HepG2 (cell line): ENCODE data around the gene MTFR1L. TPM values are rescaled to one million over a fixed set of nuclear protein-coding genes. Genes with fewer than 3 reads are reported as not detected.

ENCODE experiments used
- AGO1 ChIP-seq: fragments of 200-400 bp; formaldehyde crosslinking; IDR thresholded peaks from 2 replicates; pipeline ENCODE4 v1.6.1; 2017; ENCODE audit warnings: mild to moderate bottlenecking, low read depth, low read length, moderate library complexity; ENCODE audit not compliant: poor library complexity, severe bottlenecking
- AGO2 ChIP-seq: fragments of 200-400 bp; formaldehyde crosslinking; optimal IDR thresholded peaks from 2 replicates; pipeline ENCODE3; 2017; ENCODE audit warnings: mild to moderate bottlenecking, low read depth, low read length, moderate library complexity
- CTCF ChIP-seq: sonication (generic); formaldehyde crosslinking; IDR thresholded peaks from 2 replicates; pipeline ENCODE4 v1.5.0; 2020; ENCODE audit warnings: mild to moderate bottlenecking, missing genetic modification reagents, moderate library complexity
- FIP1L1 ChIP-seq: fragments of 200-400 bp; formaldehyde crosslinking; IDR thresholded peaks from 2 replicates; pipeline ENCODE4 v1.6.1; 2018; ENCODE audit warnings: low read depth, mild to moderate bottlenecking, low read length, moderate library complexity, borderline replicate concordance; ENCODE audit not compliant: insufficient read depth
- FOXA3 ChIP-seq: IDR thresholded peaks from 2 replicates; pipeline ENCODE4 v1.6.1; 2016; ENCODE audit warnings: missing genetic modification reagents, missing compliant biosample characterization
- GATAD2A ChIP-seq: IDR thresholded peaks from 2 replicates; pipeline ENCODE4 v1.6.1; 2016
- MEF2D ChIP-seq: sonication (generic); formaldehyde crosslinking; IDR thresholded peaks from 2 replicates; pipeline ENCODE4 v1.5.1; 2020; ENCODE audit warnings: mild to moderate bottlenecking, missing genetic modification reagents
- PTBP1 ChIP-seq: fragments of 200-400 bp; formaldehyde crosslinking; IDR thresholded peaks from 2 replicates; pipeline ENCODE4 v1.6.1; 2018; ENCODE audit warnings: low read length, low read depth; ENCODE audit not compliant: poor library complexity, severe bottlenecking
- SRF ChIP-seq: IDR thresholded peaks from 2 replicates; pipeline ENCODE4 v1.6.1; 2011; ENCODE audit warnings: mild to moderate bottlenecking, low read depth, low read length, moderate library complexity
- YY1 ChIP-seq: IDR thresholded peaks from 2 replicates; pipeline ENCODE4 v1.6.1; 2011; ENCODE audit warnings: low read length, low read depth, moderate library complexity, mild to moderate bottlenecking; ENCODE audit not compliant: insufficient read depth, insufficient replicate concordance
- ZBTB25 ChIP-seq: IDR thresholded peaks from 2 replicates; pipeline ENCODE4 v1.6.1; 2018; ENCODE audit warnings: missing genetic modification reagents
- ZEB1 ChIP-seq: IDR thresholded peaks from 2 replicates; pipeline ENCODE4 v1.6.1; 2012; ENCODE audit warnings: mild to moderate bottlenecking, low read depth, inconsistent platforms; ENCODE audit not compliant: insufficient replicate concordance
- ZFP36 ChIP-seq: fragments of 150-350 bp; IDR thresholded peaks from 2 replicates; pipeline ENCODE4 v1.6.1; 2018; ENCODE audit warnings: borderline replicate concordance, low read length, low read depth; ENCODE audit not compliant: partially characterized antibody
- ZNF383 ChIP-seq: sonication (generic); formaldehyde crosslinking; IDR thresholded peaks from 2 replicates; pipeline ENCODE4 v1.4.0; 2020; ENCODE audit warnings: missing genetic modification reagents, mild to moderate bottlenecking, borderline replicate concordance
- ZNF761 ChIP-seq: sonication (generic); formaldehyde crosslinking; conservative IDR thresholded peaks from 2 replicates; pipeline ENCODE4 v1.4.0; 2020; ENCODE audit warnings: mild to moderate bottlenecking, missing genetic modification reagents
- ZNF816 ChIP-seq: sonication (generic); formaldehyde crosslinking; IDR thresholded peaks from 2 replicates; pipeline ENCODE4 v1.8.0; 2022; ENCODE audit warnings: missing genetic modification reagents, mild to moderate bottlenecking, borderline replicate concordance
- ZNF83 ChIP-seq: sonication (generic); formaldehyde crosslinking; IDR thresholded peaks from 2 replicates; pipeline ENCODE4 v1.4.0; 2020; ENCODE audit warnings: missing genetic modification reagents, mild to moderate bottlenecking, borderline replicate concordance
- polyA plus RNA-seq, 8 experiments: library from polyadenylated mRNA; depleted of rRNA in 3 of 8; stranded (reverse) in 7 of 8; unstranded in 1 of 8; fragments of >200 nt; fragmentation: Illumina TruSeq in 4 of 8; extraction: Trizol in 4 of 8; gene quantifications; 2 replicates each; pipeline versions ENCODE4 v1.2.1 to v1.2.3, GENCODE V29; 2011 to 2016; ENCODE audit warnings: low read depth in 4 of 8, missing spikeins in 1 of 8, mixed read lengths in 1 of 8; ENCODE audit not compliant: insufficient read depth in 1 of 8
- total RNA-seq, 5 experiments: library from RNA; depleted of rRNA; stranded (reverse); fragments of >200 nt; fragmentation: Illumina TruSeq; extraction: Trizol; gene quantifications; 2 replicates each; pipeline ENCODE4 v1.2.3, GENCODE V29; 2016; ENCODE audit warnings: low read depth in 1 of 5

Gene MTFR1L
- total and polyA plus RNA-seq, 2 of the 13 experiments (the other 11 are each of a cell fraction or from before 2014, with no cell fraction given), result 38.0 to 55.7 TPM

GRCh38 chr1:25861316-25862286 lies 41.8 kb downstream of the MTFR1L start (continued):
- TF ChIP-seq GATAD2A (CRISPR knock-in tag) (peak; percentile 81), CTCF (CRISPR knock-in tag) (no peak), ZEB1 (no peak), ZNF383 (CRISPR knock-in tag) (no peak), AGO1 (no peak), FIP1L1 (no peak), ZBTB25 (CRISPR knock-in tag) (no peak), ZFP36 (no peak), YY1 (no peak), AGO2 (no peak), MEF2D (CRISPR knock-in tag) (peak; percentile 16; the same call in 1 of the 2 replicates), PTBP1 (no peak), ZNF83 (CRISPR knock-in tag) (no peak), FOXA3 (CRISPR knock-in tag) (0 out of 2 replicates have a peak, but pooled peaks have one; percentile 30), SRF (no peak), ZNF816 (no peak), ZNF761 (CRISPR knock-in tag) (no peak)
